Measurements from ENCODE around the gene QRICH1. TPM values are rescaled to one million over a fixed set of nuclear protein-coding genes. Genes with fewer than 3 reads are reported as not detected.

The QRICH1 gene
- total and polyA plus RNA-seq, 12 donors: 46.2 to 101 (median 78.9) TPM

DNA sequence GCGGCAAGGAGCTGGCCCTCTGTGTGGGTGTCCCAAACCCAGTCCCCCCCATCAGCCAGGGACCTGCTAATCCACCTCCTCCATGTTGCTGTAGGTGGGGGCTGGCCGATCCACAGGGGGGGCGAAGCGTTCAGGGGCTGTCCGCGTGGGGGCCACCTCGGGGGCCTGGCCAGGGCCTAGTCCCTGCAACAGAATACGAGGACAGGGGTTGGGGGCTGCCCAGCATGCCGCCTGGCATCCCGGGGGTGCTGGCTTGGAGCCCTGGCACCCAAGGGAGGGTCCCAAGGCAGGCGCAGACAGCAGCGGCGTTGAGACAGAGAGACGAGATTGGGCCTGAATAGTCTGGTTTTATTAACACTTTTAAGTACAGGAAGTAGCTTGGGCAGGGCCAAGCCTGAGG lies 14.5 kb upstream of the QRICH1 start:
- 77 to 85% (median 81%) methylated on average over 6 to 14 of the region's 14 CpGs for WGBS, 4 donors
- Histone ChIP-seq H3K9me3 (replicated peaks in 1 of 3) (no peaks in the 10 kb centered on the region), H3K27ac (no peak overlapping the region), H3K36me3 (replicated peaks in 1 of 2) (peaks cover 0 to 62% of the 10 kb centered on the region in 2 donors), H3K4me3 (no peak overlapping the region), H3K27me3 (no peaks in the 10 kb centered on the region), H3K4me1 (replicated peaks in 1 of 2) (peaks cover 17 to 18% of the 10 kb centered on the region in 2 donors)
- no peak for DNase-seq
- no peak for TF ChIP-seq POLR2A (IDR thresholded peaks at IDR 0.05)
- TF ChIP-seq, protein P1, sequence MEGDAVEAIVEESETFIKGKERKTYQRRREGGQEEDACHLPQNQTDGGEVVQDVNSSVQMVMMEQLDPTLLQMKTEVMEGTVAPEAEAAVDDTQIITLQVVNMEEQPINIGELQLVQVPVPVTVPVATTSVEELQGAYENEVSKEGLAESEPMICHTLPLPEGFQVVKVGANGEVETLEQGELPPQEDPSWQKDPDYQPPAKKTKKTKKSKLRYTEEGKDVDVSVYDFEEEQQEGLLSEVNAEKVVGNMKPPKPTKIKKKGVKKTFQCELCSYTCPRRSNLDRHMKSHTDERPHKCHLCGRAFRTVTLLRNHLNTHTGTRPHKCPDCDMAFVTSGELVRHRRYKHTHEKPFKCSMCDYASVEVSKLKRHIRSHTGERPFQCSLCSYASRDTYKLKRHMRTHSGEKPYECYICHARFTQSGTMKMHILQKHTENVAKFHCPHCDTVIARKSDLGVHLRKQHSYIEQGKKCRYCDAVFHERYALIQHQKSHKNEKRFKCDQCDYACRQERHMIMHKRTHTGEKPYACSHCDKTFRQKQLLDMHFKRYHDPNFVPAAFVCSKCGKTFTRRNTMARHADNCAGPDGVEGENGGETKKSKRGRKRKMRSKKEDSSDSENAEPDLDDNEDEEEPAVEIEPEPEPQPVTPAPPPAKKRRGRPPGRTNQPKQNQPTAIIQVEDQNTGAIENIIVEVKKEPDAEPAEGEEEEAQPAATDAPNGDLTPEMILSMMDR (IDR thresholded peaks at IDR 0.05): no peak
- intact Hi-C loops (cut with DNase I): no loop called here

DNA sequence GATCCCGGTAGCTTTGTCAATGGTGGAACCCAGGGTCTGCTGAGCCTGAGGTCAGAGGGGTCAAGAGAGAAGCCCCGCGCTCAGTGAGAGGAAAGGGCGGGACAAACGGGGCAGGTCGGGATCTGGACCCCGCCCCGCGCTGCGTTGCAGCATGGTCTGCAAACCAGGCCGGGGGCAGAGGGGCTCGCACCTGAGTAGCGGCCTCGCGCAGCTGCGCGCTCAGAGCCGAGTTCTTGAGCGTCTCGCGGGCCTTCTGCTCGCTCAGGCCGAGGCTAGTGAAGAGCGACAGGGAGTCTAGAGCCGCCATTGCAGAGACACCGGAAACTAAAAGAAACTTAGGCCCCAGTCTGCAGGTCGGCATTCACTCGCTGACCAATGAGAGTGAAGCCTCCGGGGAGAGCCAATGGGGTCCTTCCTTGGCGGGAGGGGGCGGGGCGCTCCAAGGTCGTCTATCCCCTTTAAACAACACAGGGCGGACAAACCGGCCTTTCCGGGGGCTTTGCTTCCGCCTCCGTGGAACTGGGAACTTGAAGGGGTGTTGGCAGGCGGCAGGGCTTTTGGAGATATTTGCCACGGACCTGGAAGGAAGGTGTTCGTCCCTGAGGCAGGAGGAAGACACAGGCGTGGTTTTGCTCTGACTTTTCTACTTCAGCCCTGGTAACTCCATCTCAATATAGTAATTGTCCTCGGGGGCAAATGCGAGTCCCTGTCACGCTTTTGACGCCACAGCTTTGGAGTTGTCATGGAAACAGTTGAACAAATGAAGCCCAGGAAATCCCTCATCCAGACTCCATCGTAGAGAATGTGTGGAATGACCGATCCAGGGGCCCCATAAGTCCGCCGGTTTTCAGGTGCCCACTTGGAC lies 10.8 kb upstream of the QRICH1 start, which contains the start of gene QARS1:
TSS of gene QARS1 (minus strand) at position 331 of the 865 bp plus-strand sequence. CDS start at position 307, 24 bp downstream.
- Histone ChIP-seq H3K4me1 (replicated peaks in 1 of 2) (peaks cover 18 to 21% of the 10 kb centered on the region in 2 donors), H3K36me3 (replicated peaks in 1 of 2) (peaks cover 0 to 59% of the 10 kb centered on the region in 2 donors), H3K27ac (peak within 1 kb of the TSS; percentile 39 to 86 (median 66)), H3K27me3 (no peaks in the 10 kb centered on the region), H3K9me3 (replicated peaks in 1 of 3) (no peaks in the 10 kb centered on the region), H3K4me3 (peak within 1 kb of the TSS; percentile 17 to 89 (median 72))
- WGBS, 4 donors: 2 to 11% (median 4%) methylated on average over 11 to 50 of the region's 50 CpGs
- intact Hi-C loops (cut with DNase I): no loop called here
- peak; percentile 91 to 97 (median 94) for DNase-seq
- TF ChIP-seq POLR2A (IDR thresholded peaks at IDR 0.05): peak; percentile 16 to 77
- TF ChIP-seq, protein P1 (IDR thresholded peaks at IDR 0.05): no peak

DNA sequence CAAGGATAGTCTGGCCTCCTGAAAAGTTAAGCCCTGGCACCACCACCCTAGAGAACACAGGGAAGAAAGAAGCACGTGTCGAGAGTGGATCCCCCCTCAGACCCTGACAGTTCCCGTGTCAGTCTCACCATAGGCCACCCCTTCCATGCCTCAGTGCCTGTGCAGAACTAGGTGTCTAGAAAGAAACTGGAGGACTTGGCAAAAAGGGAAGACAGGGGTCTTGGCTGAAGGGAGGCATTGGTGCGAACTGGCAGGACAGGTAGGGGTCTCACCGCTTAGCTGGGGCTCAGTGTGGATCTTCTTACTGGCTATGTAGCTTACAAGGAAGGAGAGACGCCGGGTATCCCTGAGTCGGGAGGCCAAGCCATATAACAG lies 10.2 kb upstream of the QRICH1 start:
- peaks cover 0 to 59% of the 10 kb centered on the region in 2 donors for H3K36me3 ChIP-seq (replicated peaks in 1 of 2)
- no peaks in the 10 kb centered on the region for H3K27me3 ChIP-seq
- no peak for DNase-seq
- peaks cover 18 to 21% of the 10 kb centered on the region in 2 donors for H3K4me1 ChIP-seq (replicated peaks in 1 of 2)
- TF ChIP-seq, protein P1 (IDR thresholded peaks at IDR 0.05): no peak
- TF ChIP-seq POLR2A (IDR thresholded peaks at IDR 0.05): no peak
- H3K27ac ChIP-seq: peak overlapping the region in 4 of 5 donors; percentile 57 to 86 (median 69)
- H3K4me3 ChIP-seq: peak overlapping the region; percentile 17 to 89 (median 72)
- WGBS, 4 donors: 3 to 8% (median 5%) methylated on average over 6 to 8 of the region's 8 CpGs
- H3K9me3 ChIP-seq (replicated peaks in 1 of 3): no peaks in the 10 kb centered on the region
- intact Hi-C loops (cut with DNase I): no loop called here

DNA sequence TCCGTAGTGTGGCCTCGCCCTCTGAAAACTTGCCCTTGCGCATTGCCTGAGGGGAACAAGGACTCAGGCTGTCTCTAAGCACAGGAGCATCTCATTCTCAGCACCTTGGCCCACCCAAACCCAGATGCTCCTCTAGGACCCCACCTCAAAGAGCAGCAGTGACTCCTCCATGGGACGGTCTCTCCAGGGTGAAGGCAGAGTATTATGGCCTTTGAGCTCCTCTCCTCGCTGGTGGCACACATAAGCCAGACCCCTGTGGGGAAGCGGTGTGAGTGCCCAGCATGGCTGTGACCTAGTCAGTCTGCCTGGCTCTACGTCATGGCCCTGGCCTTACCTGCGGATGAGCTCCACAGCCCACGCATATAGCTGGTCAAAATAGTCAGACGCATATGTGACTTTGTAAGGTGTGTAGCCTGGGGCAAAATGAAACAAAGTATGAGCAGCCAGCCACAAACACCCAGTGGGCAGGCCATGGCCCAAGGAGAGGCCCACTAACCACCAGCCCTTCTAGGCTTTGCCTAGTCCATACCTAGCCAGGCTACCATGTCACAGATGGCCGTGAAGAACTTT lies 6.3 kb upstream of the QRICH1 start:
- no peak for DNase-seq

More for the DNA sequence above, 6.3 kb upstream of the QRICH1 start:
- Histone ChIP-seq H3K4me1 (replicated peaks in 1 of 2) (peaks cover 12 to 19% of the 10 kb centered on the region in 2 donors), H3K9me3 (replicated peaks in 1 of 3) (no peaks in the 10 kb centered on the region), H3K36me3 (replicated peaks in 1 of 2) (peaks cover 0 to 69% of the 10 kb centered on the region in 2 donors), H3K27me3 (no peaks in the 10 kb centered on the region), H3K27ac (no peak overlapping the region), H3K4me3 (no peak overlapping the region)
- intact Hi-C loops (cut with DNase I): no loop called here
- TF ChIP-seq, protein P1 (IDR thresholded peaks at IDR 0.05): no peak
- TF ChIP-seq POLR2A (IDR thresholded peaks at IDR 0.05): no peak
- 90 to 94% (median 93%) methylated on average over 8 to 11 of the region's 11 CpGs for WGBS, 4 donors
